Ishikawa (cell line): ENCODE measurements around the gene ZG16B.

Experiments used
- CEBPB ChIP-seq: IDR thresholded peaks from 2 replicates; pipeline ENCODE4 v1.6.1; 2012
- CREB1 ChIP-seq: IDR thresholded peaks from 2 replicates; pipeline ENCODE4 v1.6.1; 2012; ENCODE audit warnings: low read depth
- EGR1 ChIP-seq: IDR thresholded peaks from 2 replicates; pipeline ENCODE4 v1.6.1; 2012
- EP300 ChIP-seq: IDR thresholded peaks from 2 replicates; pipeline ENCODE4 v1.6.1; 2012; ENCODE audit warnings: borderline replicate concordance
- FOXM1 ChIP-seq: IDR thresholded peaks from 2 replicates; pipeline ENCODE4 v1.6.1; 2012; ENCODE audit warnings: low read depth, borderline replicate concordance
- NFIC ChIP-seq: IDR thresholded peaks from 2 replicates; pipeline ENCODE4 v1.6.1; 2012
- RAD21 ChIP-seq: IDR thresholded peaks from 2 replicates; pipeline ENCODE4 v1.6.1; 2012; ENCODE audit warnings: low read depth
- TAF1 ChIP-seq: IDR thresholded peaks from 2 replicates; pipeline ENCODE4 v1.6.1; 2012; ENCODE audit warnings: low read depth, mild to moderate bottlenecking
- TCF12 ChIP-seq: IDR thresholded peaks from 2 replicates; pipeline ENCODE4 v1.6.1; 2012; ENCODE audit warnings: low read depth
- TEAD4 ChIP-seq: IDR thresholded peaks from 2 replicates; pipeline ENCODE4 v1.6.1; 2012
- YY1 ChIP-seq: IDR thresholded peaks from 2 replicates; pipeline ENCODE4 v1.6.1; 2012; ENCODE audit warnings: low read depth
- ZBTB7A ChIP-seq: IDR thresholded peaks from 2 replicates; pipeline ENCODE4 v1.6.1; 2012; ENCODE audit warnings: low read depth
- TF ChIP-seq, protein P1 (sequence below): IDR thresholded peaks from 2 replicates; pipeline ENCODE4 v1.6.1; 2012
- TF ChIP-seq, protein P2 (sequence below): IDR thresholded peaks from 2 replicates; pipeline ENCODE4 v1.6.1; 2012
- TF ChIP-seq, protein P3 (sequence below): IDR thresholded peaks from 2 replicates; pipeline ENCODE4 v1.6.1; 2012; ENCODE audit warnings: low read depth, mild to moderate bottlenecking

Gene ZG16B

DNA sequence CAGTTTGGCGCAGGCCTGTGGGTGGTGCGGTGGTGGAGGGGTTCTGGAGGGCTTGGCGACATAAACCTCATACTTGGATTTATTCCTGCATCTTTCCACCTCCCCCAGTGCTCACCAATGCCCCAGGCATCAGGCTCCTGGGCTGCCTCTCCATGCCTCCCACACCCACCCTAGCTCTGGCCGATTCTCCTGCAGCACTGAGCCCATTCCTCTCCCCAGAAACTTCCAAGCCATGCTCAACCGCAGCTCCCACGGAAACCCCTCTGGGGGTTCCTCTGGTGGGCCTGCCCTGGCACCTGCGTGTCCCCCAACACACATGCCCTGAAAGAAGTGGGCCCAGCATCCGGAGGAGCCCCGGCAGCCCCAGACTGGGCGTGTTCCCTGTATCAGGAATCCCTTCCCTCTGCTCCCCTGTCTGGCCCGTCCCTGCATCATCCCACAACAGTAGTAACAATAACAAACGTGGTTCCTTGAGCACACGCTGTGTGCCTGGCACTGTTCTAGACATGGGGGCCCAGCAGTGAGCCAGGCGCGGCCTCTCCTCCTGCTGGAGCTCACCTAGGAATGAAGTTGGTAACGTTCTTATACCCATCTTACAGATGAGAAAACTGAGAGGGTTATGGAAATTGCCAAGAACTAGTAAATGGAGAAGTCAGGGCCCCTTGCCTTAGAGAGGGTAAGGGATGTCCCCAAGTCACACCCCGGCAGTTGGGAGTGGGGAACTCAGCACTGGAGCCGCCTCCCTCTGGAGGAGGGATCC, 10.7 kb upstream of the ZG16B start:
- TF ChIP-seq NFIC, result no peak
- no peak for TF ChIP-seq YY1
- TF ChIP-seq, protein P1, sequence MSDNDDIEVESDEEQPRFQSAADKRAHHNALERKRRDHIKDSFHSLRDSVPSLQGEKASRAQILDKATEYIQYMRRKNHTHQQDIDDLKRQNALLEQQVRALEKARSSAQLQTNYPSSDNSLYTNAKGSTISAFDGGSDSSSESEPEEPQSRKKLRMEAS, result no peak
- TF ChIP-seq FOXM1, result no peak
- TF ChIP-seq TCF12, result no peak
- TF ChIP-seq EGR1, result no peak
- TF ChIP-seq RAD21, result no peak
- TF ChIP-seq, protein P2, sequence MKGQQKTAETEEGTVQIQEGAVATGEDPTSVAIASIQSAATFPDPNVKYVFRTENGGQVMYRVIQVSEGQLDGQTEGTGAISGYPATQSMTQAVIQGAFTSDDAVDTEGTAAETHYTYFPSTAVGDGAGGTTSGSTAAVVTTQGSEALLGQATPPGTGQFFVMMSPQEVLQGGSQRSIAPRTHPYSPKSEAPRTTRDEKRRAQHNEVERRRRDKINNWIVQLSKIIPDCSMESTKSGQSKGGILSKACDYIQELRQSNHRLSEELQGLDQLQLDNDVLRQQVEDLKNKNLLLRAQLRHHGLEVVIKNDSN, result no peak
- TF ChIP-seq CREB1, result no peak
- no peak for TF ChIP-seq EP300
- no peak for TF ChIP-seq ZBTB7A
- TF ChIP-seq TAF1, result no peak
- TF ChIP-seq, protein P3, sequence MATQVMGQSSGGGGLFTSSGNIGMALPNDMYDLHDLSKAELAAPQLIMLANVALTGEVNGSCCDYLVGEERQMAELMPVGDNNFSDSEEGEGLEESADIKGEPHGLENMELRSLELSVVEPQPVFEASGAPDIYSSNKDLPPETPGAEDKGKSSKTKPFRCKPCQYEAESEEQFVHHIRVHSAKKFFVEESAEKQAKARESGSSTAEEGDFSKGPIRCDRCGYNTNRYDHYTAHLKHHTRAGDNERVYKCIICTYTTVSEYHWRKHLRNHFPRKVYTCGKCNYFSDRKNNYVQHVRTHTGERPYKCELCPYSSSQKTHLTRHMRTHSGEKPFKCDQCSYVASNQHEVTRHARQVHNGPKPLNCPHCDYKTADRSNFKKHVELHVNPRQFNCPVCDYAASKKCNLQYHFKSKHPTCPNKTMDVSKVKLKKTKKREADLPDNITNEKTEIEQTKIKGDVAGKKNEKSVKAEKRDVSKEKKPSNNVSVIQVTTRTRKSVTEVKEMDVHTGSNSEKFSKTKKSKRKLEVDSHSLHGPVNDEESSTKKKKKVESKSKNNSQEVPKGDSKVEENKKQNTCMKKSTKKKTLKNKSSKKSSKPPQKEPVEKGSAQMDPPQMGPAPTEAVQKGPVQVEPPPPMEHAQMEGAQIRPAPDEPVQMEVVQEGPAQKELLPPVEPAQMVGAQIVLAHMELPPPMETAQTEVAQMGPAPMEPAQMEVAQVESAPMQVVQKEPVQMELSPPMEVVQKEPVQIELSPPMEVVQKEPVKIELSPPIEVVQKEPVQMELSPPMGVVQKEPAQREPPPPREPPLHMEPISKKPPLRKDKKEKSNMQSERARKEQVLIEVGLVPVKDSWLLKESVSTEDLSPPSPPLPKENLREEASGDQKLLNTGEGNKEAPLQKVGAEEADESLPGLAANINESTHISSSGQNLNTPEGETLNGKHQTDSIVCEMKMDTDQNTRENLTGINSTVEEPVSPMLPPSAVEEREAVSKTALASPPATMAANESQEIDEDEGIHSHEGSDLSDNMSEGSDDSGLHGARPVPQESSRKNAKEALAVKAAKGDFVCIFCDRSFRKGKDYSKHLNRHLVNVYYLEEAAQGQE, result no peak

DNA sequence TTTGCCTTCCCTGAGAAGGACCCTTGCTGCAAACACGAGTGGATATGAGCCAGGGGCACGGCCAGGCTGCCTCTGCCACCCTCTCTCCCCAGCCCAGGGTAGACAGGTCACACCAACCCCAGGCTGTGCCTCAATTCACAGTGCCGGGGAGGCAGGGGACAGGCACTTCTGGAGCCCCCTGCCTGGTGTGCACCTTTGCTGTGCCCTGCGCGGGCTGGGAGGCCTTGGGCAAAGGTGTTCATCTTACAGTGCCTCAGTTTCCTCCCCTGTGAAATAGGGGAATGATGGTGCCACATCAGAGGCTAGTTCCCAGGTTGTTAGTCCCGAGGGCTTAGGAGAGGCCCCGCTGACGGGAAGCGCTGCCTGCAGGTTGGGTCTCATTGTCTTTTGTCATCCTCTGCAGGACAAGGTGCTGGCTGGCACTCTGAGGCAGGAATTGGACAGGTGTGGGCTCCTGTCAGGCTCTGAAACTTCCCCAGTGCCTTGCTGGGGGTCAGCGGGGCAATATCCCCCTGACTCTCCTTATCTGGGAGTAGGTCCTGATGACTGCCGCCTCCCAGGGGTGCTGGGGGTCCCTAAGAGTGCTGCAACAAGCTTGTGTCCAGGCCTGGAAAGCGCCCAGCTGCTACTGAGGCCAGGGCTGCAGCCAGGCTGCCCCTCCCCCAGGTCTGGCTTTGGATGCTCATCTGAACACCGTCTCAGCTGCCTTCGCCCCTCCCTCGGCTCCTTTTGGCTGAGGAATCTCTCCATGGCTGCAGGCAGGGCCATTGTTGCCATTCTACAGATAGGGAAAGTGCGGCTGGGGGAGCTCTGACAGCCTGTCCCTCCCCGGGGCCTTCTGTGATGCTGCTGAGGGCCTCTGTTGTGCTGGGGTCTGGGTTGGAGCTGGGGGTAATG, 9.9 kb upstream of the ZG16B start:
- TF ChIP-seq EP300, result no peak
- no peak for TF ChIP-seq RAD21
- no peak for TF ChIP-seq TCF12
- no peak for TF ChIP-seq CREB1
- no peak for TF ChIP-seq EGR1
- no peak for TF ChIP-seq ZBTB7A
- TF ChIP-seq YY1, result no peak
- TF ChIP-seq, protein P3, result no peak
- TF ChIP-seq TAF1, result no peak
- TF ChIP-seq NFIC, result no peak
- TF ChIP-seq TEAD4, result no peak
- TF ChIP-seq, protein P1, result no peak
- TF ChIP-seq, protein P2, result no peak
- no peak for TF ChIP-seq FOXM1

DNA sequence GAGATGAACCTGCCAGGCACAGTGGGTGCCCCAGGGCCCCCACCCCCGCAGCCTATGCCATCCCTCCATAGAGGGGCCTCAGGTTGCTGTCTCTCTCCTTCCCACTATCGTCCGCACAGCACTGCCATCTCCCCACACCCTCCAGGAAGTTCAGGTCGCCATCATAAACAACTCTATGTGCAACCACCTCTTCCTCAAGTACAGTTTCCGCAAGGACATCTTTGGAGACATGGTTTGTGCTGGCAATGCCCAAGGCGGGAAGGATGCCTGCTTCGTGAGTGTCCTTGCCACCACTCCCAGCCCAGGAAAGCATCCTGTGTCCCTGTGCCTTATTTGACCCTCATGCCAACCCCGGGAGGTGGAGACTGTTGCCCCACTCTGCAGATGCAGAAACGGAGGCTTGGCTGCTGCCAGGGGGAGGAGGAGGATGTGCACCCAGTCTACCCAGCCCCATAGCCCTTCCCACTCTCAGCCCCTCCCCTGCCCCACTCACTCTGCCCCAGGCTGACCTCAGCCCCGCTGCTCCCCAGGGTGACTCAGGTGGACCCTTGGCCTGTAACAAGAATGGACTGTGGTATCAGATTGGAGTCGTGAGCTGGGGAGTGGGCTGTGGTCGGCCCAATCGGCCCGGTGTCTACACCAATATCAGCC, 9.1 kb upstream of the ZG16B start:
- TF ChIP-seq EP300, result no peak
- TF ChIP-seq, protein P3, result no peak
- TF ChIP-seq TCF12, result no peak
- TF ChIP-seq CEBPB, result no peak
- TF ChIP-seq FOXM1, result no peak
- TF ChIP-seq TEAD4, result no peak
- no peak for TF ChIP-seq RAD21
- TF ChIP-seq TAF1, result no peak
- no peak for TF ChIP-seq EGR1
- TF ChIP-seq NFIC, result no peak
- TF ChIP-seq, protein P2, result no peak
- TF ChIP-seq YY1, result no peak
- TF ChIP-seq, protein P1, result no peak
- no peak for TF ChIP-seq CREB1
- TF ChIP-seq ZBTB7A, result no peak
